22Rv1 (cell line): ENCODE data around the gene CLIC3.

ENCODE experiments used
- H3K27ac ChIP-seq: fragments of 450-650 bp; 2 replicates; pipeline ENCODE4 v1.5.1; 2017
- ZFX ChIP-seq: fragments of 450-650 bp; IDR thresholded peaks from 2 replicates; pipeline ENCODE4 v1.6.1; 2017; ENCODE audit warnings: antibody characterized with exemption, borderline replicate concordance
- TF ChIP-seq, protein P1 (sequence below): fragments of 450-650 bp; IDR thresholded peaks from 2 replicates; pipeline ENCODE4 v1.5.1; 2017; ENCODE audit warnings: mild to moderate bottlenecking

Gene CLIC3

DNA sequence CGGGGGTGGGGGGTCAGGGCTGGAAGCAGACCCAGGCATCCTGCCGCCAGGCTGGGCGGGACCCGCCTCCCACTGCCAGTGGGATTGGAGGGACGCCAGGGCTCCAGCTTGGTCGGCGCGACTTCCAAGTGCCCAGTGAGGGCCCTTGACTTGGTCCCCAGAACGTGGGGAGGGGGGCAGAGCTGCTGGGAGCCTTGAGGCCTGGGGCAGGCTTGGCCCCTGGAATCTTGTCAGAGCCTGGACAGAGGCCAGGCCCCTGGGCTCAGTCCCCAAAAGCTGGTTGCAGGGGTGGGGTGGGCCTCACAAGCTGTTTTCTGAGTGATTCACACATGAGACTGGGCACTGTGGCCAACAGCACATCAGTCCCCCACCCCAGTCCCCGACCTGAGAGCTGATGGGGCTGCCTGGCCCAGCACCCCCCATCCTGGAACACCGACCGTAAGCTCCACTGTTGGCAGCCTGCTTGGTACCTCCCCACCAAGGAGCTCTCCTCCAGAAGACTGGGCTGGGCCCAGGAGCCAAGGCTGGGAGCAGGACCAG, 526 bp downstream of the CLIC3 start:
- peak overlapping the region; percentile 82 for H3K27ac ChIP-seq
- TF ChIP-seq, protein P1, sequence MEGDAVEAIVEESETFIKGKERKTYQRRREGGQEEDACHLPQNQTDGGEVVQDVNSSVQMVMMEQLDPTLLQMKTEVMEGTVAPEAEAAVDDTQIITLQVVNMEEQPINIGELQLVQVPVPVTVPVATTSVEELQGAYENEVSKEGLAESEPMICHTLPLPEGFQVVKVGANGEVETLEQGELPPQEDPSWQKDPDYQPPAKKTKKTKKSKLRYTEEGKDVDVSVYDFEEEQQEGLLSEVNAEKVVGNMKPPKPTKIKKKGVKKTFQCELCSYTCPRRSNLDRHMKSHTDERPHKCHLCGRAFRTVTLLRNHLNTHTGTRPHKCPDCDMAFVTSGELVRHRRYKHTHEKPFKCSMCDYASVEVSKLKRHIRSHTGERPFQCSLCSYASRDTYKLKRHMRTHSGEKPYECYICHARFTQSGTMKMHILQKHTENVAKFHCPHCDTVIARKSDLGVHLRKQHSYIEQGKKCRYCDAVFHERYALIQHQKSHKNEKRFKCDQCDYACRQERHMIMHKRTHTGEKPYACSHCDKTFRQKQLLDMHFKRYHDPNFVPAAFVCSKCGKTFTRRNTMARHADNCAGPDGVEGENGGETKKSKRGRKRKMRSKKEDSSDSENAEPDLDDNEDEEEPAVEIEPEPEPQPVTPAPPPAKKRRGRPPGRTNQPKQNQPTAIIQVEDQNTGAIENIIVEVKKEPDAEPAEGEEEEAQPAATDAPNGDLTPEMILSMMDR: no peak
- TF ChIP-seq ZFX: no peak

DNA sequence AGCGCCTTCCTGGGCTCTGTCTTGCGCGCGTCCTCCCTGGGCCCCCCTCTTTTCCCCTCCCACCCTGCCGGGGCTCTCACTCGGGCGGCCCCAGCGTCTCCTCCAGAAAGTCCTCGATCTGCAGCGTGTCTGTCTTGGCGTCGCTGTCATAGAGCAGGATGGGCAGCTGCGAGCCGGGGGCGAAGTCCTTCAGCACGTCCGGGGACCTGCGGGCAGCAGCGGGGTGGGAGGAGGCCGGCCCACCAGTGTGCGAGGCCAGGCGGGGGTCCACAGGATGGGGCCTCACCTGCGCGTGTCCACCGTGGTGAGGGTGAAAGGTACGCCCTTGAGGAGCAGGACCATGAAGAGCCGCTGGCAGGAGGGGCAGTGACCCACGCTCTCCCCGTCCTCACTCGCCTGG, 1.0 kb downstream of the CLIC3 start:
- TF ChIP-seq ZFX: no peak
- TF ChIP-seq, protein P1: no peak
- peak overlapping the region; percentile 82 for H3K27ac ChIP-seq

DNA sequence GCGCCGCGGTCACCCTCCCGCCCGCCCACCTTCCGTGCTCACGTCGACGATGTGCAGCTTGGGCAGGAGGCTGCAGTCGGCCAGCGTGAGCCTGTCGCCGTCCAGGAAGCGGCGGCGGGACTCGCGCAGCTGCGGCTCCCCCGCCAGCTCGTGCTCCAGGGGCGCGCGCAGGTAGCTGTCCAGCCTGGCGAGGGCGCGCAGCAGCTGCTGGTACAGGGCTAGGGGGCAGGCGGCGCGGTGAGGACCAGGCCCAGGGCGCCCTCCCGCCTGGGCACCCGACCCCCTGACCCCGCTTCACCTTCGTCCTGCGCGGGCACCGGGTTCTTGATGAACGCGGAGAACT, 1.5 kb downstream of the CLIC3 start:
- TF ChIP-seq ZFX: no peak
- TF ChIP-seq, protein P1: no peak
- peak overlapping the region; percentile 82 for H3K27ac ChIP-seq

DNA sequence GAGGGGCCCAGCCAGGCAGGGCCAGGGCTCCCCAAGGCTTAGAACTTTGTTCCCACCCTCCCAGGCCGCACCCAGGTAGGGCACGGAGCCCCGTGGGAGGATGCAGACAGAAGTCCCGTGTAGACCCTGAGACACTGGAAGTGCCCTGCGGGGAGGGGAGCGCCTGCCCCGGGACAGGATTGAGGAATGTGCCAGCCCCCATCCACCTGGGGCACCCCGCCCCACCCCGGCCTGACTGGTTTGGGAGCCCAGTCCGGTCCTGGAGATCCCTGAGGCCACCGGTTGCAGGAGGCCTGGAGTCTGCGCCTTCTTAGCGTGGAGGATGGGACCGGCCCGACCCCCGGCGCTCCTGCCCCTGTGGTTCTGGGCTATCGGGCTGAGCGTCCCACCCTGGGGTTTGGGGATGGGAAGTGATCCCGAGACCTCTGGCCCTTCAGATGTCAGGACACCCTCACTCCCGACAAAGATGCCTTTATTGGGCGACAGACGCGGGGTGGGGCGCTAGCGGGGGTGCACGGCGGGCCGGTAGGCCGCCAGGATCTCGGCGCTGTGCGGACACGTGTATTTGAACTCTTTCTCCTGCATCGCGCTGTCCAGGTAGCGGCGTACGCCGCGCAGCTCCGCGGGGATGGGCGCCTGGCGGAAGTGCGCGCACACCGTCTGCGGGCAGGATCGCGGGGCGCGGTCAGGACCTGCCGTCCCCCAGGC, 2.0 kb downstream of the CLIC3 start:
- peak overlapping the region; percentile 90 for H3K27ac ChIP-seq
- TF ChIP-seq ZFX: no peak
- TF ChIP-seq, protein P1: no peak

- H3K27ac ChIP-seq: peak overlapping the region; percentile 90
Measured at GRCh38 chr9:136992819-136993369, 3.5 kb downstream of the CLIC3 start.

GRCh38 chr9:136991993-136992818, 4.2 kb downstream of the CLIC3 start, which contains the start of gene PAXX:
Gene PAXX, plus strand, starts transcription at chr9:136992422. Its CDS starts 22 bp downstream, at chr9:136992444.
- TF ChIP-seq, protein P1: no peak
- no peak for TF ChIP-seq ZFX
- H3K27ac ChIP-seq: peak within 1 kb of the TSS; percentile 90

More at GRCh38 chr9:136992819-136993369, 3.5 kb downstream of the CLIC3 start:
- TF ChIP-seq, protein P1: no peak
- TF ChIP-seq ZFX: no peak
